Measurements from ENCODE around the gene SLC38A8.

GRCh38 chr16:84005391-84005790, 37.2 kb downstream of the SLC38A8 start:
- TF ChIP-seq POLR2A (IDR thresholded peaks at IDR 0.05; ENCODE audit: low read depth, low read length) (no peak), POLR2AphosphoS5 (IDR thresholded peaks at IDR 0.05; ENCODE audit: low read depth, low read length) (no peak), SPI1 (IDR thresholded peaks at IDR 0.05; ENCODE audit: low read depth, low read length) (no peak), POU2F2 (IDR thresholded peaks at IDR 0.05; ENCODE audit: low read depth, low read length) (no peak)

Data from GM12891 (cell line).